Ascending aorta (tissue), 2 donors: Measurements from ENCODE around the gene PTPN11. TPM values are rescaled to one million over a fixed set of nuclear protein-coding genes. Genes with fewer than 3 reads are reported as not detected.

Experiments
- DNase-seq, 2 donors: peaks; one replicate each; pipeline ENCODE4 v3.0.0-alpha.2; 2019; ENCODE audit warnings: low spot score in 2 of 2
- H3K27ac ChIP-seq, 2 donors: fragments of 200-600 bp; sonication (generic); one replicate each; pipeline ENCODE4 v1.5.1; 2016 to 2017; ENCODE audit warnings: mild to moderate bottlenecking in 1 of 2
- H3K27me3 ChIP-seq: fragments of 200-600 bp; sonication (generic); one replicate; pipeline ENCODE4 v1.5.1; 2017
- H3K36me3 ChIP-seq, 2 donors: fragments of 200-600 bp; sonication (generic); one replicate each; pipeline ENCODE4 v1.5.1; 2016
- H3K4me1 ChIP-seq, 2 donors: fragments of 200-600 bp; sonication (generic); one replicate each; pipeline ENCODE4 v1.5.1; 2016 to 2017; ENCODE audit warnings: mild to moderate bottlenecking in 1 of 2
- H3K4me3 ChIP-seq, 2 donors: fragments of 200-600 bp; sonication (generic); one replicate each; pipeline ENCODE4 v1.5.1; 2016 to 2017; ENCODE audit warnings: mild to moderate bottlenecking in 1 of 2
- H3K9me3 ChIP-seq, 2 donors: fragments of 200-600 bp; sonication (generic); one replicate each; pipeline ENCODE4 v1.5.1; 2016
- CTCF ChIP-seq, 3 experiments: fragments of 200-600 bp in 2 of 3; fragments of 450-650 bp in 1 of 3; sonication (generic) in 2 of 3; IDR thresholded peaks; one replicate each; pipeline ENCODE4 v1.5.1; 2016 to 2019; ENCODE audit warnings: antibody characterized with exemption in 3 of 3, mild to moderate bottlenecking in 1 of 3, moderate library complexity in 1 of 3
- intact Hi-C: fragments of 100-400 bp; cut with DNase I; formaldehyde crosslinking; loops from one replicate; pipeline ENCODE4 v1.15.1; 2023
- total RNA-seq: library from RNA; depleted of rRNA; stranded (reverse); fragments of >200 nt; gene quantifications from one replicate; pipeline ENCODE4 v1.1.0, GENCODE V29; 2016

PTPN11 gene
- total RNA-seq, 1 donor from 2014 or later: 70.2 TPM

- Histone ChIP-seq H3K36me3 (no peaks in the 10 kb centered on the region), H3K4me3 (no peak overlapping the region), H3K27ac (no peak overlapping the region), H3K9me3 (no peaks in the 10 kb centered on the region), H3K27me3 (no peaks in the 10 kb centered on the region), H3K4me1 (no peaks in the 10 kb centered on the region)
- no peak for TF ChIP-seq CTCF (IDR thresholded peaks at IDR 0.05)
- no peak for DNase-seq
- intact Hi-C loops: no loop called here
These were observed 120.0 kb downstream of the PTPN11 start for GRCh38 chr12:112538740-112539139.

DNA sequence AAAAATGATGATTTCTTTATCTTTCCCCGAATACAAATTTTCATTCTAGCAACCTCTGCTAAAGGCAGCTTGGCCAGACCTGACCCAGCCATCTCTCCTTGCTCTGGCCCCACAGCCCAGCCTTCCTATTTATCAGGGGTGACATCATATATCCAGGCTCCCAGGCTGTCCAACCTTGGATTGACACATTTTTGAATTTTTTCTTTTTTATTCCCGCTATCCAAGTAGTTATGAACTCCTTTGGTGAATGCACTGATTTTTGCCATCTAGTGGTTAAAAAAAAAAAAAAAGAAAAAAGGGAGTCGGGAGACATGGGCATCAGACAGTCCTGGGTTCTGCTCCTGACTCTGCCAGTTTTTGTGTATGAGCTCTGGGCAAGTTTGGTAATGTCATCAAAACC, 120.5 kb downstream of the PTPN11 start:
- Histone ChIP-seq H3K36me3 (no peaks in the 10 kb centered on the region), H3K27me3 (no peaks in the 10 kb centered on the region), H3K4me1 (no peaks in the 10 kb centered on the region), H3K27ac (no peak overlapping the region), H3K9me3 (no peaks in the 10 kb centered on the region), H3K4me3 (no peak overlapping the region)
- DNase-seq: no peak
- TF ChIP-seq CTCF (IDR thresholded peaks at IDR 0.05): no peak
- intact Hi-C loops: no loop called here

DNA sequence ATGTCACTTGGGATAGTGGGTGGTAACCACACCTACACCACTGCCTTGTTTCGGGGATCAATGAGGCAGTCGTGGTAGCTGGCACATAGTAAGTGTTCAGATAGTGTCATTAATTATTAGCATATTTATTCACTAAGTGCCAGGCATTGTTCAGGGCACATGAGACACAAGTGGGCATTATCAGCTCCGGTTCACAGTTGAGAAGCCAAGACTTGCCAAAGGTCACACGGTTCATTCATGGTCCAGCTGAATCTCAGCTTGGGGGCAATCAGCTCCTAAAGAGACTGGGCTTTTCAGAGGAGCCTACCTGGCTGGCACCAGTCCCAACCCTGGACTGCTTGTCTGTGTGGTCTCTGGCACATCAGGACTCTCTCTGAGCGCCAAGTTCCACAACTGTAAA, 121.3 kb downstream of the PTPN11 start:
- no peak overlapping the region for H3K4me3 ChIP-seq
- TF ChIP-seq CTCF (IDR thresholded peaks at IDR 0.05): no peak
- no peak for DNase-seq
- no peaks in the 10 kb centered on the region for H3K27me3 ChIP-seq
- no peaks in the 10 kb centered on the region for H3K9me3 ChIP-seq
- no peaks in the 10 kb centered on the region for H3K36me3 ChIP-seq
- intact Hi-C loops: no loop called here
- H3K27ac ChIP-seq: no peak overlapping the region
- no peaks in the 10 kb centered on the region for H3K4me1 ChIP-seq

DNA sequence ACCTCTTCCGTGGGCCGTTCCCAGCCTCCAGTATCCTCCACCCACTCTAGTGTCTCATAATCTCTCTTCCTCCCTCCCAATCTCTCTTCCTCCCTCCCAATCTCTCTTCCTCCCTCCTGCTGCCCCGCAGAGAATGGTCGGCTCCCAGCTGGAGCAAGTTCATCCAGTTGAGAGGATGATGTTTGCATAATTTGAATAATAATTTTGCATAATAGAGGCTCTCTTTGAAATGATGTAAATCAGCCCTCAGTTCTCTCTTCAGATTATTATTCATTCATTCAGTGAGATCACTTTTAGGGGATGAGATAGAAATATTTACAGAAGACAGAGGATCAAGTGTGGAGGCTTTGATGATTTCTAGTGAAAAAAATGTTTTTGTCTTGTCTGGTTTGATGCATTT, 125.0 kb downstream of the PTPN11 start:
- H3K27ac ChIP-seq: no peak overlapping the region
- no peaks in the 10 kb centered on the region for H3K9me3 ChIP-seq
- no peaks in the 10 kb centered on the region for H3K36me3 ChIP-seq
- intact Hi-C loops: no loop called here
- TF ChIP-seq CTCF (IDR thresholded peaks at IDR 0.05): no peak
- H3K4me3 ChIP-seq: no peak overlapping the region
- DNase-seq: no peak
- no peaks in the 10 kb centered on the region for H3K27me3 ChIP-seq
- no peaks in the 10 kb centered on the region for H3K4me1 ChIP-seq

- TF ChIP-seq CTCF (IDR thresholded peaks at IDR 0.05): no peak
These were observed 127.6 kb downstream of the PTPN11 start for GRCh38 chr12:112546339-112546738.

DNA sequence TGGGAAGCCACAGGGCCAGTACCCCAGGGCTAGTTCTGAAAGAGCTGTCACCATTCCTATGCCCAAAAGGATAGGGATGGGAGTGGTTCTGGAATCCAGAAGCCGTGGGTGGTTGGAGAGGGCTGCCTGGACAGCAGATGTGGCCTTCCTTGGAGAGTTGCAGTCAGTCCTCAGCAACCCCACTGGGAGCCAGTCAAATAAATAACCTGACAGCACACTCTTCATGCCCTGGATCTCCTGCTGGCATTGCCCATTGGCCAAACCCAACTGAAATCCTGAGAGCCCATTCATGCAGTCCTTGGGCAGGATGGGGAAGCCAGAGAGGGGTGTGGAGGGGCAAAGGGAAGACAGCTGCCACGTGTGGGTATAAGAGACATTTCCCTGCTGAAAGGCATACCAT, 128.2 kb downstream of the PTPN11 start:
- H3K36me3 ChIP-seq: no peaks in the 10 kb centered on the region
- no peaks in the 10 kb centered on the region for H3K27me3 ChIP-seq
- no peak overlapping the region for H3K27ac ChIP-seq
- H3K9me3 ChIP-seq: no peaks in the 10 kb centered on the region
- intact Hi-C loops: no loop called here
- TF ChIP-seq CTCF (IDR thresholded peaks at IDR 0.05): no peak
- no peaks in the 10 kb centered on the region for H3K4me1 ChIP-seq
- no peak for DNase-seq
- no peak overlapping the region for H3K4me3 ChIP-seq

More at GRCh38 chr12:112546339-112546738, 127.6 kb downstream of the PTPN11 start:
- intact Hi-C loops: no loop called here
- Histone ChIP-seq H3K4me1 (no peaks in the 10 kb centered on the region), H3K9me3 (no peaks in the 10 kb centered on the region), H3K36me3 (no peaks in the 10 kb centered on the region), H3K27me3 (no peaks in the 10 kb centered on the region), H3K4me3 (no peak overlapping the region), H3K27ac (no peak overlapping the region)
- DNase-seq: no peak
